COLO829 (cell line): ENCODE results near the gene TPD52L1.
"Not testable (repeated sequence)": the region's sequence is repeated elsewhere in the genome, so short reads cannot be mapped to it uniquely, and the experiment has no call there.

ENCODE experiments used
- DNase-seq: peaks from one replicate; pipeline ENCODE4 v3.0.0; 2012; ENCODE audit warnings: low spot score

TPD52L1 gene

GRCh38 chr6:125273965-125274364 lies 120.4 kb downstream of the TPD52L1 start:
- DNase-seq: peak; percentile 42

GRCh38 chr6:125274935-125275334 lies 121.4 kb downstream of the TPD52L1 start:
- DNase-seq: no peak

GRCh38 chr6:125275779-125276178 lies 122.2 kb downstream of the TPD52L1 start:
- no peak for DNase-seq

- DNase-seq: no peak
Measured at GRCh38 chr6:125277838-125278237, 124.3 kb downstream of the TPD52L1 start.

- no peak for DNase-seq
Measured at GRCh38 chr6:125279961-125280360, 126.4 kb downstream of the TPD52L1 start.

- not testable (repeated sequence) for DNase-seq
Measured at GRCh38 chr6:125280370-125281035, 126.9 kb downstream of the TPD52L1 start.

- not testable (repeated sequence) for DNase-seq
Measured at GRCh38 chr6:125282470-125282869, 128.9 kb downstream of the TPD52L1 start.

- DNase-seq: no peak
Measured at GRCh38 chr6:125285353-125285752, 131.8 kb downstream of the TPD52L1 start.

GRCh38 chr6:125285936-125286335 lies 132.4 kb downstream of the TPD52L1 start:
- DNase-seq: no peak

- no peak for DNase-seq
Measured at GRCh38 chr6:125287718-125288117, 134.1 kb downstream of the TPD52L1 start.

GRCh38 chr6:125293587-125293986 lies 140.0 kb downstream of the TPD52L1 start:
- no peak for DNase-seq

GRCh38 chr6:125294036-125294435 lies 140.5 kb downstream of the TPD52L1 start:
- DNase-seq: no peak

- DNase-seq: no peak
Measured at GRCh38 chr6:125294925-125295324, 141.4 kb downstream of the TPD52L1 start.

GRCh38 chr6:125296471-125296870 lies 142.9 kb downstream of the TPD52L1 start:
- no peak for DNase-seq

GRCh38 chr6:125299257-125299656 lies 145.7 kb downstream of the TPD52L1 start:
- no peak for DNase-seq

GRCh38 chr6:125300992-125301434 lies 147.4 kb downstream of the TPD52L1 start:
- no peak for DNase-seq

- no peak for DNase-seq
Measured at GRCh38 chr6:125301435-125302391, 148.1 kb downstream of the TPD52L1 start, which contains the start of gene HDDC2. Gene HDDC2 (minus strand): TSS chr6:125301967. CDS start chr6:125301932, 35 bp downstream.

GRCh38 chr6:125302840-125303511 lies 149.4 kb downstream of the TPD52L1 start:
- no peak for DNase-seq

- no peak for DNase-seq
Measured at GRCh38 chr6:125303512-125303854, 149.9 kb downstream of the TPD52L1 start.

GRCh38 chr6:125304970-125305660 lies 151.5 kb downstream of the TPD52L1 start:
- no peak for DNase-seq

- DNase-seq: peak; percentile 87
Measured at GRCh38 chr6:125306756-125307149, 153.2 kb downstream of the TPD52L1 start.
